K562 (cell line): ENCODE measurements around the gene TSC22D1. TPM values are rescaled to one million over a fixed set of nuclear protein-coding genes. Genes with fewer than 3 reads are reported as not detected.

ENCODE experiments used
- ATAC-seq: fragments of 200-7000 bp; cut with Tn5 transposase; 3 replicates; pipeline ENCODE4 v1.9.1; 2020; ENCODE audit warnings: moderate library complexity
- BruUV-seq: library from RNA; stranded (reverse); fragments of 400-500 nt; replicated peaks from 2 replicates; lab custom pipeline; 2021; lab: Mats Ljungman, UMichigan
- CTCF ChIA-PET: fragments of 300-600 bp; formaldehyde crosslinking; extraction: SDS; loops from one replicate; lab custom pipeline; 2021; ENCODE audit warnings: low intra/inter-chr PET ratio; lab: Yijun Ruan, JAX
- POLR2A ChIA-PET: fragments of 300-600, 350-650 bp; sonication (Branson Sonifier 250); formaldehyde crosslinking; extraction: SDS; loops from one replicate; lab custom pipeline; 2021; ENCODE audit warnings: antibody characterized with exemption, inconsistent platforms; lab: Yijun Ruan, JAX
- DNase-seq, 4 experiments: peaks; one replicate each; pipeline versions ENCODE4 v3.0.0 to v3.0.0-alpha.2; 2011 to 2018; ENCODE audit warnings: low spot score in 3 of 4, mixed read lengths in 3 of 4; ENCODE audit errors: extremely low read depth in 1 of 4
- FAIRE-seq: peaks from 2 replicates; lab custom pipeline; 2011; peaks lifted over from hg19 to GRCh38; lab: Jason Lieb, UNC
- H2AFZ ChIP-seq: 2 replicates; pipeline ENCODE4 v1.6.0; 2011; ENCODE audit warnings: low read depth, low read length, control low read depth, inconsistent platforms
- H3K27ac ChIP-seq: fragments of 200-600 bp; 3 replicates; pipeline ENCODE4 v1.8.0; 2011; ENCODE audit warnings: low read depth, mild to moderate bottlenecking, control low read depth, inconsistent platforms, low read length, moderate library complexity, mixed read lengths; ENCODE audit errors: extremely low read depth
- H3K27me3 ChIP-seq, 2 experiments: fragments of 300-600 bp in 1 of 2; 2 replicates in 1 of 2; 3 replicates in 1 of 2; pipeline versions ENCODE4 v1.6.0 to v1.8.0; 2011; ENCODE audit warnings: inconsistent platforms in 2 of 2, low read length in 2 of 2, mild to moderate bottlenecking in 1 of 2, mixed read lengths in 1 of 2, moderate library complexity in 1 of 2; ENCODE audit not compliant: control insufficient read depth in 2 of 2, insufficient read depth in 2 of 2
- H3K36me3 ChIP-seq: fragments of 300-600 bp; 3 replicates; pipeline ENCODE4 v1.8.0; 2011; ENCODE audit warnings: mild to moderate bottlenecking, low read length, inconsistent platforms; ENCODE audit not compliant: control insufficient read depth, insufficient read depth
- H3K4me1 ChIP-seq, 2 experiments: fragments of 200-600 bp in 1 of 2; replicated peaks in 1 of 2; 2 replicates in 1 of 2; 3 replicates in 1 of 2; pipeline versions ENCODE4 v1.5.1 to v1.8.0; 2011; ENCODE audit warnings: inconsistent platforms in 2 of 2, low read length in 2 of 2, mild to moderate bottlenecking in 1 of 2, mixed read lengths in 1 of 2, moderate library complexity in 1 of 2; ENCODE audit not compliant: control insufficient read depth in 2 of 2, insufficient read depth in 2 of 2
- H3K4me2 ChIP-seq: 2 replicates; pipeline ENCODE4 v1.6.1; 2011; ENCODE audit warnings: low read length, control low read depth, inconsistent platforms, mixed read lengths; ENCODE audit not compliant: insufficient read depth
- H3K4me3 ChIP-seq: fragments of 200-600 bp; sonication (generic), shearing (Covaris generic); 2 replicates; pipeline ENCODE4 v1.5.1; 2016; ENCODE audit warnings: control low read depth, inconsistent platforms
- H3K79me2 ChIP-seq: fragments of 200-600 bp; 3 replicates; pipeline ENCODE4 v1.8.0; 2011; ENCODE audit warnings: low read length, inconsistent platforms; ENCODE audit not compliant: control insufficient read depth, insufficient read depth
- H3K9ac ChIP-seq, 2 experiments: 2 replicates each; pipeline versions ENCODE4 v1.6.0 to v1.6.1; 2011; ENCODE audit warnings: low read depth in 2 of 2, low read length in 2 of 2, control low read depth in 1 of 2, inconsistent platforms in 1 of 2, mild to moderate bottlenecking in 1 of 2, mixed read lengths in 1 of 2; ENCODE audit not compliant: insufficient read depth in 1 of 2
- H3K9me1 ChIP-seq: one replicate; pipeline ENCODE4 v1.6.0; 2011; ENCODE audit warnings: inconsistent platforms, mild to moderate bottlenecking, low read length, moderate library complexity; ENCODE audit not compliant: control insufficient read depth, insufficient read depth
- H3K9me3 ChIP-seq: replicated peaks from 2 replicates; pipeline ENCODE4 v1.5.1; 2011; ENCODE audit warnings: low read depth, low read length, inconsistent platforms; ENCODE audit not compliant: control insufficient read depth, insufficient read depth
- H4K20me1 ChIP-seq: replicated peaks from 2 replicates; pipeline ENCODE4 v1.6.1; 2011; ENCODE audit warnings: low read length, inconsistent platforms, mixed read lengths; ENCODE audit not compliant: control insufficient read depth, insufficient read depth
- BHLHE40 ChIP-seq: IDR thresholded peaks from 2 replicates; pipeline ENCODE4 v1.6.1; 2011; ENCODE audit warnings: low read length, improper control_type of control experiment
- CAMTA2 ChIP-seq: fragments of 250-450 bp; sonication (Bioruptor Pico); conservative IDR thresholded peaks from 2 replicates; pipeline ENCODE4 v1.5.1; 2022
- CEBPB ChIP-seq: fragments of 450-650 bp; IDR thresholded peaks from 2 replicates; pipeline ENCODE4 v1.6.1; 2016; ENCODE audit warnings: missing genetic modification characterization, missing compliant biosample characterization
- CLOCK ChIP-seq: fragments of 250-450 bp; sonication (Bioruptor Pico); IDR thresholded peaks from 2 replicates; pipeline ENCODE4 v1.4.0; 2020; ENCODE audit warnings: mild to moderate bottlenecking, moderate library complexity, borderline replicate concordance
- CREB3L1 ChIP-seq: fragments of 450-650 bp; IDR thresholded peaks from 2 replicates; pipeline ENCODE4 v1.6.1; 2014; ENCODE audit warnings: low read depth, mild to moderate bottlenecking, moderate library complexity, borderline replicate concordance
- CTCF ChIP-seq, 3 experiments: IDR thresholded peaks in 2 of 3; conservative IDR thresholded peaks in 1 of 3; 2 replicates each; pipeline ENCODE4 v1.5.1; 2011 to 2012; ENCODE audit warnings: low read length in 3 of 3, mild to moderate bottlenecking in 3 of 3, control low read depth in 2 of 3, improper control_type of control experiment in 1 of 3, inconsistent platforms in 1 of 3, low read depth in 1 of 3, mixed read lengths in 1 of 3, moderate library complexity in 1 of 3; ENCODE audit not compliant: insufficient read depth in 2 of 3
- GTF2F1 ChIP-seq: IDR thresholded peaks from 2 replicates; pipeline ENCODE4 v1.6.1; 2011; ENCODE audit warnings: low read depth, low read length, improper control_type of control experiment
- LEF1 ChIP-seq: fragments of 450-650 bp; IDR thresholded peaks from 2 replicates; pipeline ENCODE4 v1.6.1; 2016; ENCODE audit warnings: mild to moderate bottlenecking
- MBD2 ChIP-seq: sonication (generic); IDR thresholded peaks from 2 replicates; pipeline ENCODE4 v1.6.1; 2016; ENCODE audit warnings: low read depth, borderline replicate concordance
- PML ChIP-seq: IDR thresholded peaks from 2 replicates; pipeline ENCODE4 v1.6.1; 2012; ENCODE audit warnings: low read length, inconsistent platforms
- POU5F1 ChIP-seq: fragments of 150-350 bp; IDR thresholded peaks from 2 replicates; pipeline ENCODE4 v1.6.1; 2014; ENCODE audit warnings: borderline replicate concordance, low read length, low read depth, mild to moderate bottlenecking; ENCODE audit not compliant: partially characterized antibody
- RCOR1 ChIP-seq, 2 experiments: IDR thresholded peaks; 2 replicates each; pipeline ENCODE4 v1.6.1; 2012; ENCODE audit warnings: low read depth in 2 of 2, low read length in 2 of 2, borderline replicate concordance in 1 of 2, improper control_type of control experiment in 1 of 2
- RUNX1 ChIP-seq: sonication (generic); IDR thresholded peaks from 2 replicates; pipeline ENCODE4 v1.6.1; 2016; ENCODE audit warnings: antibody characterized with exemption, low read depth
- ZNF239 ChIP-seq: fragments of 250-450 bp; sonication (Bioruptor Pico); IDR thresholded peaks from 2 replicates; pipeline ENCODE4 v1.4.0; 2020; ENCODE audit warnings: mild to moderate bottlenecking
- ZNF316 ChIP-seq: fragments of 450-650 bp; IDR thresholded peaks from 2 replicates; pipeline ENCODE4 v1.6.1; 2016
- ZNF354B ChIP-seq: fragments of 250-450 bp; sonication (Bioruptor Pico); IDR thresholded peaks from 2 replicates; pipeline ENCODE4 v1.4.0; 2020
- ZNF589 ChIP-seq: fragments of 200-800 bp; sonication (Bioruptor generic); IDR thresholded peaks from 2 replicates; pipeline ENCODE4 v1.6.1; 2016; ENCODE audit warnings: low read depth, missing genetic modification characterization, missing compliant biosample characterization
- WGBS: fragments of 100-300 bp; shearing (Covaris generic); methylation state at CpG from one replicate; pipeline ENCODE4 v1.1.6; 2016; ENCODE audit warnings: low coverage, mixed read lengths; ENCODE audit not compliant: insufficient coverage; ENCODE audit errors: missing lambda C conversion rate; 5-methylcytosine and 5-hydroxymethylcytosine counted together
- in situ Hi-C: fragments of 300-500 bp; cut with MboI; formaldehyde crosslinking; loops from 4 replicates; pipeline ENCODE4 v1.15.0; 2018; ENCODE audit warnings: inconsistent platforms, mixed read lengths
- intact Hi-C: fragments of 100-400 bp; cut with micrococcal nuclease; formaldehyde crosslinking; loops from 2 replicates; pipeline ENCODE4 v1.14.2; 2022
- polyA plus RNA-seq, 8 experiments: library from polyadenylated mRNA; depleted of rRNA in 4 of 8; stranded (reverse) in 5 of 8; unstranded in 3 of 8; fragments of >200 nt; fragmentation: Nextera tagmentation in 2 of 8; fragmentation: Illumina TruSeq in 1 of 8; extraction: Ambion mirVana in 2 of 8; extraction: Trizol in 1 of 8; gene quantifications; 2 replicates each; pipeline versions ENCODE4 v1.2.1 to v1.2.3, GENCODE V29; 2011 to 2014; ENCODE audit warnings: inconsistent platforms in 1 of 8, missing spikeins in 1 of 8
- total RNA-seq, 7 experiments: library from RNA; depleted of rRNA in 6 of 7; stranded (reverse); fragments of >200 nt in 6 of 7; fragmentation: Illumina TruSeq in 2 of 7; extraction: Trizol in 2 of 7; gene quantifications; 2 replicates each; pipeline versions ENCODE4 v1.2.1 to v1.2.3, GENCODE V29; 2011 to 2021; ENCODE audit warnings: low replicate concordance in 1 of 7

Gene TSC22D1
- total and polyA plus RNA-seq, 9 of the 15 experiments (the other 6 are each of a cell fraction or from before 2014, with no cell fraction given): 2.6 to 19.8 (median 8.4) TPM

- TF ChIP-seq CLOCK (no peak), ZNF239 (CRISPR knock-in tag) (no peak)
Observed at GRCh38 chr13:44398606-44399005, 177.5 kb downstream of the TSC22D1 start (continued).

GRCh38 chr13:44397766-44398223 is 178.3 kb downstream of the TSC22D1 start:
- 10% methylated on average over 2 of the region's 3 CpGs for WGBS
- in situ Hi-C loops (no loop called here), intact Hi-C loops (no loop called here)
- Histone ChIP-seq H3K4me2 (peak overlapping the region; percentile 63), H3K9me1 (no peaks in the 10 kb centered on the region), H3K27ac (peak overlapping the region; percentile 78), H2AFZ (peak overlapping the region; percentile 84), H3K79me2 (no peaks in the 10 kb centered on the region), H4K20me1 (no peaks in the 10 kb centered on the region), H3K36me3 (no peaks in the 10 kb centered on the region), H3K27me3 (no peaks in the 10 kb centered on the region), H3K4me3 (no peak overlapping the region), H3K9ac (peak overlapping the region in 1 of 2 experiments; percentile 45; a peak in 2 of 4 replicates), H3K9me3 (no peaks in the 10 kb centered on the region), H3K4me1 (peaks cover 23 to 34% of the 10 kb centered on the region in 2 experiments; a peak in 4 of 5 replicates)
- BruUV-seq: no TSS peak
- CTCF ChIA-PET: no interaction called here
- POLR2A ChIA-PET: interaction anchor here (0.6 to 1.1 kb wide), 2 partner anchors 12 to 23 kb away, joined by 3 to 4 read pairs; no protein-coding TSS in a partner anchor
- peak; percentile 53 to 89 (median 70) for DNase-seq
- FAIRE-seq: peak; percentile 88
- ATAC-seq: peak; percentile 95
- TF ChIP-seq LEF1 (peak; percentile 78; the same call in 1 of the 2 replicates), CEBPB (tag) (no peak), ZNF354B (CRISPR knock-in tag) (no peak), MBD2 (0 out of 2 replicates have a peak, but pooled peaks have one; percentile 28), BHLHE40 (0 out of 2 replicates have a peak, but pooled peaks have one; percentile 6), CAMTA2 (CRISPR knock-in tag) (no peak), RUNX1 (0 out of 2 replicates have a peak, but pooled peaks have one; percentile 70), ZNF589 (CRISPR knock-in tag) (no peak), RCOR1 (IDR thresholded peaks at IDR 0.05; ENCODE audit: borderline replicate concordance in 1 of 2, low read depth in 2 of 2, low read length in 2 of 2) (peak in 1 of 2 experiments; percentile 76; a peak in 3 of 4 replicates), ZNF316 (peak; percentile 93), CREB3L1 (no peak), GTF2F1 (no peak), PML (peak; percentile 95), POU5F1 (no peak), CTCF (IDR thresholded peaks at IDR 0.05 in 2 of 3, conservative IDR thresholded peaks at IDR 0.05 in 1 of 3; ENCODE audit: insufficient read depth in 2 of 3, low read depth in 1 of 3, low read length in 3 of 3) (no peak)
